Measurements from ENCODE around the gene AMMECR1L. TPM values are rescaled to one million over a fixed set of nuclear protein-coding genes. Genes with fewer than 3 reads are reported as not detected.
A peak's percentile ranks its signal among the peaks of the same experiment; 100 is the strongest.
"Not testable (repeated sequence)": the region's sequence is repeated elsewhere in the genome, so short reads cannot be mapped to it uniquely, and the experiment has no call there.

The AMMECR1L gene
- total RNA-seq, 1 experiment from 2014 or later, result 20.3 TPM

GRCh38 chr2:127818794-127819425 lies 66.8 kb downstream of the AMMECR1L start:
- Histone ChIP-seq H3K9me2 (ENCODE audit: insufficient read depth) (no peaks in the 10 kb centered on the region), H4K20me1 (ENCODE audit: insufficient read depth) (no peaks in the 10 kb centered on the region), H3K4me1 (replicated peaks; ENCODE audit: insufficient read depth) (no peaks in the 10 kb centered on the region), H2AFZ (no peak overlapping the region), H3K27me3 (ENCODE audit: insufficient read depth, low read depth) (peaks cover 30% of the 10 kb centered on the region), H3K4me2 (no peak overlapping the region), H3F3A (ENCODE audit: insufficient read depth, low read depth) (no peaks in the 10 kb centered on the region), H3K27ac (no peak overlapping the region), H3K79me2 (ENCODE audit: low read depth) (no peaks in the 10 kb centered on the region), H3K4me3 (no peak overlapping the region), H3K9me3 (ENCODE audit: insufficient read depth, low read depth) (peaks cover 18% of the 10 kb centered on the region; the same call in 1 of the 2 replicates), H3K36me3 (ENCODE audit: low read depth) (no peaks in the 10 kb centered on the region)
- POLR2A ChIA-PET (ENCODE audit: unreplicated experiment), result interaction anchor here (0.6 kb wide), 1 partner anchor 16 kb away, joined by 11 read pairs; no protein-coding TSS in a partner anchor
- BruUV-seq (replicated peaks), result no TSS peak
- DNase-seq, result peak in 1 of 2 experiments; percentile 34
- TF ChIP-seq CTCF (conservative IDR thresholded peaks at IDR 0.05) (no peak), EZH2 (IDR thresholded peaks at IDR 0.05; ENCODE audit: low read depth) (no peak)
- intact Hi-C loops (cut with micrococcal nuclease; ENCODE audit: unreplicated experiment), result no loop called here
- CTCF ChIA-PET, result no interaction called here

DNA sequence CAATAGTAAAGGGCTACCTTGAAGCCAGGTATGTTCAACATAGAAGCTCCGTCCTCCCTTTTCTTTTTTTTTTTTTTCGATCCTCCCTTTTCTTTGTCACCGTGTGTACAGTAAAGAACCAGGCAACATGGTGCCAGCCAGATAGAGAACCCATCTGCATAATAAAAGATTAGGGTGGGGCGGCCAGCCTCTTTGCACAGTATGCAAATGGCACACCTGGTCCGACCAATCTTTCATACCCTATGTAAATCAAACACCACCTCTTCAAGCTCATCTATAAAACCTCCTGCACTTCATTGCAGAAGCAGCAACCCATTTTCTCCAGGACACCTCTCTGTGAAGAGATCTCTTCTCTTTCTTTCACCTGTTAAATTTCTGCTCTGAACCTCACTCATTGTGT lies 67.5 kb downstream of the AMMECR1L start:
- POLR2A ChIA-PET (ENCODE audit: unreplicated experiment), result interaction anchor here (0.6 kb wide), 1 partner anchor 16 kb away, joined by 11 read pairs; no protein-coding TSS in a partner anchor

GRCh38 chr2:127814677-127815076 lies 71.1 kb downstream of the AMMECR1L start:
- Histone ChIP-seq H3K79me2 (ENCODE audit: low read depth) (peaks cover 12% of the 10 kb centered on the region), H3K27me3 (ENCODE audit: insufficient read depth, low read depth) (peaks cover 30% of the 10 kb centered on the region), H3K36me3 (ENCODE audit: low read depth) (no peaks in the 10 kb centered on the region), H3K27ac (no peak overlapping the region), H3K4me3 (no peak overlapping the region), H4K20me1 (ENCODE audit: insufficient read depth) (peaks cover 7% of the 10 kb centered on the region), H3K4me2 (no peak overlapping the region), H2AFZ (no peak overlapping the region), H3K9me3 (ENCODE audit: insufficient read depth, low read depth) (peaks cover 3% of the 10 kb centered on the region; the same call in 1 of the 2 replicates), H3F3A (ENCODE audit: insufficient read depth, low read depth) (peaks cover 7% of the 10 kb centered on the region; the same call in 1 of the 2 replicates), H3K9me2 (ENCODE audit: insufficient read depth) (no peaks in the 10 kb centered on the region), H3K4me1 (replicated peaks; ENCODE audit: insufficient read depth) (peaks cover 9% of the 10 kb centered on the region)
- no peak for TF ChIP-seq EZH2 (IDR thresholded peaks at IDR 0.05; ENCODE audit: low read depth)
- TF ChIP-seq CTCF (conservative IDR thresholded peaks at IDR 0.05), result no peak
- no peak for DNase-seq
- BruUV-seq (replicated peaks), result no TSS peak
- ChIA-PET CTCF (interaction anchor here (0.6 kb wide), 2 partner anchors 49 to 419 kb away, joined by 3 to 5 read pairs; no protein-coding TSS in a partner anchor), POLR2A (ENCODE audit: unreplicated experiment) (no interaction called here)
- intact Hi-C loops (cut with micrococcal nuclease; ENCODE audit: unreplicated experiment), result loop anchor here (5.0 kb wide), 3 partner anchors 43 to 287 kb away; partner anchors contain the start of genes IWS1, POLR2D and SFT2D3

More for the DNA sequence above, 67.5 kb downstream of the AMMECR1L start:
- Histone ChIP-seq H3K36me3 (ENCODE audit: low read depth) (no peaks in the 10 kb centered on the region), H3K9me2 (ENCODE audit: insufficient read depth) (no peaks in the 10 kb centered on the region), H3K4me2 (no peak overlapping the region), H2AFZ (no peak overlapping the region), H3K4me1 (replicated peaks; ENCODE audit: insufficient read depth) (no peaks in the 10 kb centered on the region), H4K20me1 (ENCODE audit: insufficient read depth) (no peaks in the 10 kb centered on the region), H3K27me3 (ENCODE audit: insufficient read depth, low read depth) (peaks cover 30% of the 10 kb centered on the region), H3K9me3 (ENCODE audit: insufficient read depth, low read depth) (peaks cover 18% of the 10 kb centered on the region; the same call in 1 of the 2 replicates), H3K27ac (no peak overlapping the region), H3F3A (ENCODE audit: insufficient read depth, low read depth) (no peaks in the 10 kb centered on the region), H3K79me2 (ENCODE audit: low read depth) (no peaks in the 10 kb centered on the region), H3K4me3 (no peak overlapping the region)
- DNase-seq, result peak; percentile 9 to 20
- no peak for TF ChIP-seq CTCF (conservative IDR thresholded peaks at IDR 0.05)
- TF ChIP-seq EZH2 (IDR thresholded peaks at IDR 0.05; ENCODE audit: low read depth), result no peak
- CTCF ChIA-PET, result no interaction called here
- no TSS peak for BruUV-seq (replicated peaks)
- intact Hi-C loops (cut with micrococcal nuclease; ENCODE audit: unreplicated experiment), result no loop called here

GRCh38 chr2:127812441-127812840 lies 73.3 kb downstream of the AMMECR1L start:
- Histone ChIP-seq H4K20me1 (ENCODE audit: insufficient read depth) (peaks cover 30% of the 10 kb centered on the region), H3K4me2 (peak overlapping the region; percentile 82), H3K4me1 (replicated peaks; ENCODE audit: insufficient read depth) (peaks cover 26% of the 10 kb centered on the region), H3K79me2 (ENCODE audit: low read depth) (peaks cover 34% of the 10 kb centered on the region)
- H3F3A ChIP-seq (ENCODE audit: insufficient read depth, low read depth); BruUV-seq (replicated peaks); DNase-seq; H3K9me3 ChIP-seq (ENCODE audit: insufficient read depth, low read depth); CTCF ChIA-PET; POLR2A ChIA-PET (ENCODE audit: unreplicated experiment); H3K27ac ChIP-seq; H3K27me3 ChIP-seq (ENCODE audit: insufficient read depth, low read depth); H3K4me3 ChIP-seq; H2AFZ ChIP-seq; H3K36me3 ChIP-seq (ENCODE audit: low read depth); H3K9me2 ChIP-seq (ENCODE audit: insufficient read depth): not testable (repeated sequence)
- intact Hi-C loops (cut with micrococcal nuclease; ENCODE audit: unreplicated experiment), result loop anchor here (5.0 kb wide), 3 partner anchors 45 to 285 kb away; partner anchors contain the start of genes IWS1, POLR2D and SFT2D3

Data from PC-9 (cell line).